Epidermal melanocyte (primary cell): Measurements from ENCODE around the gene TNF.
A peak's percentile ranks its signal among the peaks of the same experiment; 100 is the strongest.

Source experiments
- DNase-seq: peaks from one replicate; pipeline ENCODE4 v3.0.0; 2011; ENCODE audit warnings: low spot score; ENCODE audit not compliant: insufficient read length

Gene TNF

DNA sequence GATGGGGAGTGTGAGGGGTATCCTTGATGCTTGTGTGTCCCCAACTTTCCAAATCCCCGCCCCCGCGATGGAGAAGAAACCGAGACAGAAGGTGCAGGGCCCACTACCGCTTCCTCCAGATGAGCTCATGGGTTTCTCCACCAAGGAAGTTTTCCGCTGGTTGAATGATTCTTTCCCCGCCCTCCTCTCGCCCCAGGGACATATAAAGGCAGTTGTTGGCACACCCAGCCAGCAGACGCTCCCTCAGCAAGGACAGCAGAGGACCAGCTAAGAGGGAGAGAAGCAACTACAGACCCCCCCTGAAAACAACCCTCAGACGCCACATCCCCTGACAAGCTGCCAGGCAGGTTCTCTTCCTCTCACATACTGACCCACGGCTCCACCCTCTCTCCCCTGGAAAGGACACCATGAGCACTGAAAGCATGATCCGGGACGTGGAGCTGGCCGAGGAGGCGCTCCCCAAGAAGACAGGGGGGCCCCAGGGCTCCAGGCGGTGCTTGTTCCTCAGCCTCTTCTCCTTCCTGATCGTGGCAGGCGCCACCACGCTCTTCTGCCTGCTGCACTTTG lies at the start of gene TNF:
TNF (plus strand) TSS at position 231 of the 567 bp plus-strand sequence; CDS start at position 408, 177 bp downstream.
- no peak for DNase-seq

- DNase-seq = no peak
Observed at GRCh38 chr6:31525932-31526591, 49.3 kb upstream of the TNF start.

GRCh38 chr6:31528307-31528777 lies 47.0 kb upstream of the TNF start:
- DNase-seq = no peak

GRCh38 chr6:31528821-31529328 lies 46.5 kb upstream of the TNF start, which contains the start of gene MCCD1:
MCCD1 (plus strand) TSS chr6:31528962; CDS start chr6:31529015, 53 bp downstream.
- DNase-seq = no peak

DNA sequence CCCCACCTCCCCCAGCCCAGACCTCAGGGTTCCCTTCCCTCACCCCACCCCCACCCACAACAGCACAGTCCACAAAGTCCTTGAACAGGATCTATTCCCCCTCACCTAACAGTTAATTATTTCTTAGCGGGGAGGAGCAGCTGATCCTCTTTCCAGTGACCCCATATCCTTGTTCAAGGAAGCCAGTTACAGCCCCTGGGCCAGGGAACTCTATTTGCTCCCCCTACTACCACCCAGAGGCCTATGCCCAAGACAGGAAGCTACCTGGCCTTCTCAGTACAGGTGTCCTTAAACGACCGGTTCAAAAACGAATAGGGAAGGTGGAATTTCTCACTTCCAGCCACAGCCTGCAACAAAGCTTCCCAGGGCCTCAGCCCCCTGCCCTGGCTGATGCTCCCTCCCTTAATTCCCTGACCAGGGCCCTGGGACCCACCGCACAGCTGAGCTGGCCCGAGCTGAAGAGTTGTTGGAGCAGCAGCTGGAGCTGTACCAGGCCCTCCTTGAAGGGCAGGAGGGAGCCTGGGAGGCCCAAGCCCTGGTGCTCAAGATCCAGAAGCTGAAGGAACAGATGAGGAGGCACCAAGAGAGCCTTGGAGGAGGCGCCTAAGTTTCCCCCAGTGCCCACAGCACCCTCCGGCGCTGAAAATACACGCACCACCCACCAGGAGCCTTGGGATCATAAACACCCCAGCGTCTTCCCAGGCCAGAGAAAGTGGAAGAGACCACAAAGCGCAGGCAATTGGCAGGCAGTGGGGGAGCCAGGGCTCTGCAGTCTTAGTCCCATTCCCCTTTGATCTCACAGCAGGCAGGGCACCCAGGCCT lies 45.8 kb upstream of the TNF start:
- DNase-seq = no peak

GRCh38 chr6:31530659-31531058 lies 44.7 kb upstream of the TNF start:
- DNase-seq = no peak

DNA sequence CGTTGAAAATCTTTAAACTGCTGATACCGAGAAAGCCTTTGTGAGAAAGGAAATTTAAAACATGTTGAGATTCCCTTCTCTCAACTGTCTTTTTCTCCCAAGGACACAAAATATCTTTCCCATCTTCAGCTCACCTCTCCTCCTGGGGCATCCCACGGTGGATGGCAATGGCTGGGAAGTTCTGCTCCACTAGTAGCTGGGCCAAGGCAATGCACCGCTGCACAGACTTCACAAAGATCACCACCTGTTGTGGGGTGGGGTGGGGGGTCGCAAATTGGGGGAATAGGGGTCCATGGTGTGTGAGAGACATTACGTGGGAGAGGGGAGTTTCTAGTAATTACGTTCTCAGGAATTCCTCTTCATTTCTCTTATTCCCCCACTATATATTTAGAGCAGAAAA lies 44.2 kb upstream of the TNF start:
- no peak for DNase-seq

DNA sequence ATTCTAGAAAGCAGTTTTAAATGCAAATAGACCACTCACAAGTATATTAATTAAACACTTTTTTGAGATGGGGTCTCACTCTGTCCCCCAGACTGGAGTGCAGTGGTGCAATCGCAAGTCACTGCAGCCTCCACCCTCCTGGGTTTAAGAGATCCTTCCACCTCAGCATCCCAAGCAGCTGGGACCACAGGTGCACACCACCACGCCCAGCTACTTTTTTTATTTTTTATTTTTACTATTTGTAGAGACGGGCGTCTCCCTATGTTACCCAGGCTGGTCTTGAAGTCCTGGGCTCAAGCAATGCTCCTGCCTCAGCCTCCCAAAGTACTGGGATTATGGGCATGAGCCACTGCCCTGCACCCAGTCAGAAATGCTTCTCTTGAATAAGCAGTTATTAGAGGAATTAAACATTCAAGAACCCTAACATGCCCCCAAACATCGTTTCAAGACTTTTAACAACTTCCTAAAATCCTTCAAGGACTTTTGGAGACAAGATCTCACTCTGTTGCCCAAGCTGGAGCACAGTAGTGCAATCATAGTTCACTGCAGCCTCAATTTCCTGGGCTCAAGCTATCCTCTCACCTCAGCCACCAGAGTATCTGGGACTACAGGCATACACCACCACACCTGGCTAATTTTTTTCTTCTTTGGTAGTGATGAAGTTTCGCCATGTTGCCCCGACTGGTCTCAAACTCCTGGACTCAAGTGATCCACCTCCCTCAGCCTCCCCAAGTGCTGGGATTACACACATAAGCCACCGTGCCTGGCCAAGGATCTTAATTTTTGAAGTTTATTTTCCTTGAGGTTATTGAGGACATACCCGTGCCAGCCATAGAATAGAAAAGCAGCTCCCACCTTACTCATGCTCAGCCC lies 43.4 kb upstream of the TNF start:
- no peak for DNase-seq

DNA sequence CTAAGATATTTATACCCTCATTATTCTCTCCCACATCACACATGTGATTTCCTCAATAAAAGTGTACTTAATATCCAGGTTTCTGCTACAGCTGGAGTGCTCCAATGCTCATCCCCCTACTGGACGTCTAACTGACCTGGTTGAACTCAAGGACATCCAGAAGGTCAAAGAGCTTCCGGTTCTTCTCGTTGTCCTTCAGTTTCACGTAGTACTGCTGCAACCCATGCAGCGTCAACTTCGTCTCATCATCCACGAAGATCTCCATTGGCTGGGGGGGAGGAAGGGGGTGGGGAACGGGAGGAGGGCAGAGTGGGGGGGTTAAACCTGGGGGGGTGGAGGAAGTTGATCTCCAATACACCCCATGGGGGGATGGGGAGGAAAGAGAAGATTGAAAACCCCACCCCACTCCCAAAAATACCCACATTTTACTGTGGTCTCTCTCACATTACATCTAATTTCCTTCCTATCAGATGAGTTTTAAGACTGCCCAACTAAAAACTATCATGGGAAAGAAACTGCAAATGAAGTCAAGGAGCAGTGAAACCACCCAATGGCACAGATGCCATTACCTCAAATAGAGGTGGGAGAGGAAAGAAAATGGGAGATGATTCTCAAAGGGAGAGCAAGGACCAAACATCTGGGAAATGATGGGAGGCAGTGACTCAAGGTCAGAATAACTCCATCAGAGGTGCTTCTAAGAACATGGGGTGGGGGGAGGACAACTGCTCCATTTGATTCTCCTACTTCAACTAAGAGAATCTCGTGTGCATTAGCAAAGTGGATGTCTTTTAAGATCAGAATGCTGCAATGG lies 42.5 kb upstream of the TNF start:
- no peak for DNase-seq

GRCh38 chr6:31533455-31533841 lies 41.9 kb upstream of the TNF start:
- no peak for DNase-seq

DNA sequence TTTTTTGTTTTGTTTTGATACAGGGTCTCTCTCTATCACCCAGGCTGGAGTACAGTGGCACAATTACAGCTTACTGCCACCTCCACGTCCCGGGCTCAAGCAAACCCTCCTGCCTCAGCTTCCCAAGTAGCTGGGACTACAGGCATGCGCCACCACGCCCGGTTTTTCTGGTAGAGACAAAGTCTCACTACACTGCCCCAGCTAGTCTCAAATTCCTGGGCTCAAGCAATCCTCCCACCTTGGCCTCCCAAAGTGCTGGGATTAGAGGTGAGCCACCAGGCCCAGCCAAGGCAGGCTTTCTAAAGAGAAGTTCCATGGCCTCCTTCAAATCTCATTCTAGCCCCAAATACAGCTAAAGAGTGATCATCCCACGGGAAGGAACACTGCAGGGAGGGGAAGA lies 41.4 kb upstream of the TNF start:
- no peak for DNase-seq

GRCh38 chr6:31534521-31535040 lies 40.8 kb upstream of the TNF start:
- DNase-seq = no peak

DNA sequence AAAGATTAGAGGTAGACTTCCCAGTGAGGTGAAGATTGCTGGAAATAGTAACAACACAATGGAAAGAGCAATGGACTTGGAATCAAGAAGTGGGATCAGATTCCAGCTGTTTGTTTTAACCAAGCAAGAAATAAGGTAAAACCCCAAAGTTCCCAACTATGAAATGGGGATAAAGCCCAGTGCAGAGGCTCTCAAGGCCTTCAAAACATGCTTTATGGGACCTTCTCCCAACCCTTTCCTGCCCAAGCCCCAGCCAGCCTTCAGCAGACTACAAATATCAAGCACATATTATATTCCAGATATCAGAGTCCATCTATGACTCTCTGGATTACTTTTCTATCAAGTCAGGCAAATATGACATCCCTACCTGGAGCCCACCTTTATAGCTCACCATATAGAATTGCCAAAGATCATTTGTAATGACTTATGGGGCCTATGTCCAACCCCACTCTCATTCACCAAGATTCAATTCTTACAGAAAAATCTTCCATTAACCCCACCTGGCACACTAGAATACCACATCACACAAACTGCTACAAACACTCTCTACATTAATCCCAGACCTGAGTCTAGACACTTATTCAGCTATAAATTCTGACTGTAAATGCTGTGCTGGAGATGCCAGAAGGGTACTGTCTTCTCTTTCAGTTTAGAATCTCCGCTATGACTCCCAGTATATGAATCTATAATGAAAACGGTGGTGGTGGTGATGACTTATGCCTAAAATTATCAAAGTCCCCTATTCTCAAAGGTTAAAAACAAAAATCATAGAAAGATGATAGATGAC lies 39.6 kb upstream of the TNF start:
- no peak for DNase-seq

DNA sequence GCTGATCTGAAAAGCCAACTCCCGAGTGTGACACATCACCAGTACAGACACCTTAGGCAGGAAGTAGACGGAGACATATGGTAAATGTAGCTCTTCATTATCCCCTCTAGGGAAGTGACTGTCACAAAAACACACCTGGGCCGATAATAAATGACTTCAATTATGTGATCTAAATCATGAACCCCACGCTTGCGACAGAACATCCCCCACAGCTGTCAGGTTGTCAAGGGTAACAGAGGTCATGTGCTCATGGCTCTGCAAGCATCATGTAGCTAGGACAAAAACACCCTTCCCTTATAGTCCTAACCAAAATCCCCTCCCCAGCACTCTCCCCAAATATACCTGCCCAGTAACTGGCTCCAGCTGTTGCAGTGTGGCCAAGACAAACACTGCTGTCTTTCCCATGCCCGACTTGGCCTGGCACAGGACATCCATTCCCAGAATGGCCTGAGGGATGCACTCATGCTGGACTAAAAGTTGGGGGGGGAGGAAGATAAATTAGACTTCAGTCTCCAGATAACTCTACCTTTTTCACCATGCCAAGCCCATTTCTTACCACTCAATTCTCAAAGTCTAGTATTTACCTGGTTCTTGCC lies 36.5 kb upstream of the TNF start:
- no peak for DNase-seq

DNA sequence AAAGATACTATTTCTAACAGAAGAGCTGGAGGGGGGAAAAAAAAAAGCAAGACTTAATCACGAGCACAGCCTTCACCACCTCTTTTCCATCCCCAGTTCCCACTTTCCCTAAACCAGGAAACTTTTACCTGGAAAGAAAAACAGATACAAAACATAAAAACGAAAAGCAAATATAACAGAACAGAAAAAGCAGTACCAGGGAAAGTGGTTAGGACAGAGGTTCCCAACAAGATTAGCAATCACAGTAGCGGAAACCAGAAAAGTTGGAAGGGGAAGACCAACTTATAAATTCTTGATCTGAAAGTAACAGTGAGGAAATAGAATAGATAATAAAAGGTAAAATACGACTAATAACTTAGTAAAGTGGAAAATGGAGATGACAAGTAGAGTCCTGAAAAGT lies 34.7 kb upstream of the TNF start:
- DNase-seq = no peak

DNA sequence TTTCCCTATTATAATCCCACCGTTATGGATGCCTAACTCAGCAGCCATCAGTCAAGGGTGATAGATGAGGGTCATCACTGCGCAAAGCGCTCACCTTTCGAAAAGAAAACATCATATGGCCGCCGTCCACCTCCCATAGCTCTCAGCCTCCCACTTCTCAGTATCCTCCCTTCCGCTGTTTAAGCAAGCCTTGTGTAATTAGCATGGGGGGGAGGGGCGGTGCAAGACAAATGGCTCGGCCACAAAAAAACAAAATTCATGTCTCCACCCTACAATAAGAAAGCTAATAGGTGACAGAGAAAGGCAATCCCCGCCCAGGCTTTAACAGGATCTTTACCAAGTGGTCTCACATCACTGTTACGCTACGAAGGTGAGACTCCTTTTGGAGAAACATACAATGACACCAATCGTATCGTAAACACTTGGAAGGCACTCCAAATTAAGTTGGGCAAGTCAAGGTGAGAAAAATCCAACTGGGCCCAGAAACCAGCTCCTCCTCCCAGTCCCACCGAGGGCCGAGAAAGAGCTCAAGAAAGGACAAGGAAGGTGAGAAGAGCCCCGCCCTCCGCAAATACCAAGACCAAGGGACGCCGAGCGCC lies 34.2 kb upstream of the TNF start:
- no peak for DNase-seq

GRCh38 chr6:31541658-31542521 lies 33.5 kb upstream of the TNF start, which contains the start of gene DDX39B:
DDX39B (minus strand) TSS chr6:31542003; CDS start chr6:31540532, 1,471 bp downstream.
- peak; percentile 91 for DNase-seq
